ENCODE results near the gene DCP1B.

The DCP1B gene

DNA sequence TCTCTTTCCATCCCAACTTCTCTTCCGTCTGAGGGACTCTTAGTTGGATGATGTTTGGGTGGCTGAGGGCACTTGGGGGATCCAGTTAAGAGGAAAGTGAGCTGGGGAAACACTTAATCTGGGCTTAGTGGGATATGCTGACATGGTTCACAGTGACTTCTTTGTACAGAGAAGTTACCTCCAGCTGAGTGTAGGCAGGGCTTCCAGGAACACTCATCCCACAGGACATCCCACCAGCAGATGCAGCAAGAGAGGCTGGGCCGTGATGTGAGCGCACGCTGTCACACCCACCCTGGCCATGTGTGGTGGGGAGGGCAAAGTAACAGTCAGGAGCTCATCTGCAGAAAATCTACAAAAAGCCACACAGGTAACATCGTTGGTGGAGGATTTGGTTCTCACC, 85.0 kb downstream of the DCP1B start:
- no peak for DNase-seq (ENCODE audit: low read depth)

DNA sequence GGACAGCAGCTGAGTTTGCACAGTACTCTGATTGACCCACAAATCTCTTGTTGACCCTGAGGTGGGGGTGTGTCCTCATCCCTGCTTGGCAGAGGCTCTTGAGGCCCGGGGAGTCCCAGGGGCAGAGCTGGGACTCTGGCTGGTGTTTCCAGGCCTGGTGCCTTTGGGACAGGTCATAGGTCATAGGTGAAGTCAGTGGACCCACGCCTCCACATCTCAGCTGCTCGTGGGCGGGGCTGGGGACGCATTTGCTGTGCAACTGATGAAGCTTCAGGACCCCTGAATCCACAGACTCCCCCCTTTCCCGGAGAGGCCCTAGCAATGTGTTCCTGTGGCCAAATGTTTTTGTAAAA, 85.4 kb downstream of the DCP1B start:
- DNase-seq (ENCODE audit: low read depth) = no peak

DNA sequence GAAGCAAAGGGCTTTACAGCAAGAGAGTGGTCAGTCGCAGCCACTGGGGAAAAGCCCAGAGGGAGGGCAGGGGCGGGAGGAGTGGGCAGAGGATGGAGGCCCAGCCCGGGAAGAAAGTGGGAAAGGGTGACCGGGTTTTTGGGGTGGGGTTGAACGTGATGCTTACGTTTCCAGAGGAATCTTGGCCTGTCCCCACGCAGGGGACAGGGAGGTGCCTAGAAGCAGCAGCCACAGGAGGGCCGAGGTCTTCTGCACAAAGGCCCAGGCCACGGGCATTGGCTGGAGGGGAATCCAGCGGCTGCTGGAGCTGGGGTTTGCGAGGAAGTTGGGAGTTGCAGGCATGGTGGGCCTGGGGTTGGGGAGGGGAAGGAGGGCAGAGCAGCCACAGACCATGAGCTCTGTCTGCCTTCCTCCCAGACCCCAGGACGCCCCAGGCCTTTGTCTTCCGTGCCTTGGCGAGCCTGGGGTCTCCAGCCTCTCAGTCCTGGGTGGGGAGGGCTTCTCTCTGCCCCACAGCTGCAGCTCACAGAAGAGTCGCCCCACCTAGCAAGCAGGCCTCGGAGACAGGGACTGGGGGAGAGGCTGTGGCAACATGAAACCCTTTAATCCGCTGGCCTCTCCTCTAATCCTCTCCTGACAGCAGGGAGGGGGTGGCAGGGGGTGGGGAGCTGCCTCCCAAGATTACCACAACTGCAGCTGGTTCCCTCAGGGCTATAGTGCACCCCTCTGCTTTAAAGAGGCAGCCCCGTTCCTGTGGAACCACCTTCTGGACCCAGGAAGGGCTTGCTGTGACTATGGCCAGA, 86.0 kb downstream of the DCP1B start, which contains the start of gene CACNA2D4:
CACNA2D4 (minus strand) TSS at position 572 of the 803 bp plus-strand sequence; CDS start at position 393, 179 bp downstream.
- DNase-seq (ENCODE audit: low read depth) = no peak

DNA sequence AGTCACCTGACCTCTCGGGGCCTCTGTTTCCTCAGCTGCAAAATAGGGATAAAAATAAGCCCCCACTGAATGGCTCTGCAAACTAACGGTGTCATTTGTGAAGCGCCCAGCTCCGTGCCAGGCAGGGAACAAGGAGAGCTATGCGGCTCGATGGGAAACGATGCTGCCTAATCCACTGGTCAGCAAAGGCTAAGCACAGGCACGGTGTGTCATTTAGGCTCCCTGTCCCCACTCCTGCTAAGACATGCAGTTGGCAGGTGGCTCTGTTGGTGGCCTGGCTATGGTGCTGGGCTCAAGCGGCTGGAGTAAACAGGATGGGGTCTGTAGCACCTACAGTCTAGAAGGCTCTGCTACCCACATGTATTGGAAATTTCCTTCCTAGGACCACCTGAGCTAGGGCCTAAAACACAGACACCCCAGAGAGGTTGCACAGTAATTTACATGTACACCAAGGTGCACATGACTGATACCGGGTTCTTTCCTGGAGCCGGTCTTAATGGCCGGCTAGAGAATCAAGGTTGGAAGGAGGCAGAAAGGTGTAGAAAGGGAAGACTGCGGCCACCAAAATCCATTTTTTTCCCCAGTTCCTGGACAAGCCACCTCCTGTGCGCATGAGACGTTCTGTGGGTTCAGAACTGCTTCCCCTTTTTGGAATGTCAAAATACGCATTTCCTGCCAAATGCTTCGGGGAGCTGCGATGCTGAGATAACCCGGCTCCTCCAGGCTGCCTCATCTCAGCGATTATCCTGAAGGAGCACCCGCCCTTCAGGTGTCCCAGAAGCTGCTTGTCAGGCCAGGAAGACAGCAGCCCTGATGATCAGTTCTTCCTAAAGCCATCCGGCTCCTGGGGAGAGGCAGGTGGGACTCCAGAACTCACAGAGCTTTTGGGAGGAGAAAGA, 86.8 kb downstream of the DCP1B start:
- DNase-seq (ENCODE audit: low read depth) = no peak

DNA sequence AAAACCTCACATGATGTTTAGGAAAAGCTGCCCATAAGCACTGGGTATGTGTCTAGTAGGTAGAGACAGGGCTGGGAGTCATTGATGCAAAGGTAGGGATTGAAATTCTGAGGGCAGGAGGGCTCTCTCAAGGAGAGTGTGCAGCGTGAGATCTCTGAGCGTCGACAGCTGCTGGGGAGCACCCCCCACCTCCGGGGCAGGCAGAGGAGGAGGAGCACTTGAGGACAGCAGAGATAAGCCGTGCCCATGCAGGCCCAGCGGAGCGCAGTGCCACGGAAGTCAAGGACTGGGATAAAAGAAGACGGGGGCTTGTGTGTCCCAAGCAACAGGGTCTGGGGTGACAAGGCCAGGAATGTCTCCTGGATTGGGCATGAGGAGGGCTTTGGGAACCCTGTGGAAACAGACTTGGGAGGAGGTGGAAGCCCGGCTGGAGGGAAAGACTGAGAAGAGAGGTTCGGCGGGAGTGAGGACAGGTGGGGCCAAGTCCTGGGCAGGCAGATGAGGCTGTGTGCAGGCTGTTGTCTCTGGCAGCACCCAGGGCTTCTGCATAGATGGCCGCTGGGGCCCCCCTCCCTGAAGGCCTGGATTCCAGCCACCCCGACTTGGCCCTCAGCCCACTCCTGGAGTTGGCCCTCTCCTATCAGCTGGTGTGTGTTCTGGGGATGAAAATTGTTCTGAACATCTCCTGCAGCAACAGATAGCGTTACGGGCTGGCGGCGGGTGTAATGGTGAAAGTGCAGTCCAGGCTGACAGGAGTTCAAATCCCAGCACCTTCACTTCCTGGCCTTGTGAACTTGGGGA, 87.7 kb downstream of the DCP1B start:
- no peak for DNase-seq (ENCODE audit: low read depth)

DNA sequence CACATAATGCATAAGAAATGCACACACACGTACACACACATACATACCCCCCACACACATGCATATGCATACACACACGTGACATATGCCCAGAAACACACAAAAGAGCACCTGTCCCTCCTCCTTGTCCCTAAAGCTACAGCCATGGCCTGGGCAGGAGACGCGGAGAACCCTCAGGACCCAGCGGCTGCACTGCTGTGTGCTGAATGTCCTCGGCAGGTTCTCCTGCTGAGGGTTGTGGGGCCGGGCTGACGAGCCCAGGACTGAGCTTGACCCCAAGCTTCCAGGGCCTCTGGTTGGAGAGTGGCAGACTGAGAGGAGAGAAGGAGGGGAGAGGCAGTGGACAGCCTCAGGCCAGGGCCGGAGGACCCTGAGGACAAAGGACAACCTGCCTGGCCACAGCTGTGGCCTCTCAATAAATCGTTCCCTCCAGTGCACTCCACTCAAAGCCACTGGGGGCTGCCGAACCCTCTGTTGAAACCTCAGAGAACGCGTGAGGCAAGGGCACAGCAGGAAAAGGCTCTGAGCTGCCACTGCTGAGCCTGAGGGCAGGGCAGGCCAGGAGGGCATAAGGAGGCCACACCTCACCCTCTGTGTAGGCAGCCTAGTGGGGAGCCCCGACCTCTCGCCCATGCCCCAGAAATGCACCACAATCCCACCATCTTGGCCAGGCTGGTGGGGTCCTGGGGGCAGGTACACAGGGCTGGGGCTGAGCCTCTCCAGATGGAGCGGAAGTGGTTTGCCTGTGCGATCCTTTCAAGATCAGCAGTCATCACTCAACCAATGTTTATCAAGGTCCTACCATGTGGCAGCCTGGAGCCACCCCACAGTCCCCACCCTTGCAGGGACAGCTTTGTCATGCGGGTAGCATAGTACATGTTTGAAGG, 88.9 kb downstream of the DCP1B start:
- DNase-seq (ENCODE audit: low read depth) = no peak

DNA sequence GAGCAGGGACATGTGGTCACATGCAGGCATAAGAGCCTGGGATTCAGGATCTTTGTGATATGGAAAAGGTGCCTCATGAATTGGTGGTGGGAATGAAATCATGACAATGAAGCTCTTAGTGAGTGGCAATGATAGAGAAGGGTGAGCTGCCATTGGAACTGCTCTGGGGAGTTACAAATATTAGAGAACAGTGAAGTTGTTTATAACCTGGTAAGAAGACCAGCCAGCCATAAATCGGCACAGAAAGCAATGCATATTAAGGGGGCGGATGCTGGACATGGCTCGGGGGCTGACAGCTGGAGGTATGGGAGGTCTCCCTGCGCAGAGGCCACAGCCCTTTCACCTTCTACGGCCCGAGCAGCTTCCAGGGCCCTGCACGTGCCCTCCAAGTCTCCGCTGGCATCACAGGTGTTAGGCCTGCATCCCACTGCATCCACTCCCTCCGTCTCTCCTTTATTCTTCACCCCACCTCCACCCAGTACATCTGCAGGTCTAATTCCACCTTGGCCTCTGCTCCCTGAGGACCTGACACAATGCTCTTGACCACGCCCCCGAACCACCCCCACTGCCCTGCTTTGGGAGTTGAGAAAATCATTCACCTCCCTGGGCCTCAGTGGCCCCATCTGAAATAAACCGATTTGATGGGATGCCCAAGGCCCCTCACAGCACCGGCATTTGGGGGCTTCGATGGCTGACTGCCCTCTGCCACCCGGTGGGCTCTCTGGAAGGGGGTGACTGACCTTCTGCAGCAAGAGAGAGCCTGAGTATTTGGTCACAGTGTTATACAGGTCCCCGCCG, 89.9 kb downstream of the DCP1B start:
- DNase-seq (ENCODE audit: low read depth) = no peak

DNA sequence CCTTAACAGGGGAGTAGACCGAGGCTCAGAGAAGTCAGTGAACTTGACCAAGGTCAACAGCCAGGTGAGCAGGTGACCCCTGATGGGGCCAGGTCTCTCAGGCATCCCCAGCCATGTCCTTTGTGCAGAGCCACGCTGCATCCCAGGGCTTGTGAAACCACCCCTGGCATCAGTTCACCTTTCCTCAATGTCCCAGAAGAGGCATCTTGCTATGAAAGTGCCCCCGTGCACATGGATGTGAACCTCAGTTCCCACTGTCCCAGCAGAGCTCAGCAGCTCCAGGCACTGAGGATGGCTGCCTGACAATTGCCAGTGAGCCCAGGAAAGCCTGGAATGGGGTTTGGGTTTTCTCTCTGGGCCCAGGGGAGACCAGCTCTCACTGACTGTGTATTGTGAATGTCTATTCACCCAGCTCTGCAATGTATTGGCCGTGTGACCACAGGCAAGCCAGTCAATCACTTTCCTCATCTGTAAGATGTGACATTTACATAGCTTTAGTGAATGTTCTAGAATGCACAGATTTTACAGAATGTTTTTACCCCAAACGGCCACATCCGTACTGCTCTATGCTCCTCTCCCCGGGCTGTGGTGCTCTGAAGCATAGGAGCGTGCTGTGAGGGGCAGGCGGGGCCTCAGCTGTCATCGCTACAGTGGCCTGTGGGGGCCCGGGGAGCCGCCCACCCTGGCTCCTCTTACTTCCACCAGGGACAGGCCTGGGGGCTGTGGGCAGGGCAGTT, 90.7 kb downstream of the DCP1B start:
- DNase-seq (ENCODE audit: low read depth) = no peak

DNA sequence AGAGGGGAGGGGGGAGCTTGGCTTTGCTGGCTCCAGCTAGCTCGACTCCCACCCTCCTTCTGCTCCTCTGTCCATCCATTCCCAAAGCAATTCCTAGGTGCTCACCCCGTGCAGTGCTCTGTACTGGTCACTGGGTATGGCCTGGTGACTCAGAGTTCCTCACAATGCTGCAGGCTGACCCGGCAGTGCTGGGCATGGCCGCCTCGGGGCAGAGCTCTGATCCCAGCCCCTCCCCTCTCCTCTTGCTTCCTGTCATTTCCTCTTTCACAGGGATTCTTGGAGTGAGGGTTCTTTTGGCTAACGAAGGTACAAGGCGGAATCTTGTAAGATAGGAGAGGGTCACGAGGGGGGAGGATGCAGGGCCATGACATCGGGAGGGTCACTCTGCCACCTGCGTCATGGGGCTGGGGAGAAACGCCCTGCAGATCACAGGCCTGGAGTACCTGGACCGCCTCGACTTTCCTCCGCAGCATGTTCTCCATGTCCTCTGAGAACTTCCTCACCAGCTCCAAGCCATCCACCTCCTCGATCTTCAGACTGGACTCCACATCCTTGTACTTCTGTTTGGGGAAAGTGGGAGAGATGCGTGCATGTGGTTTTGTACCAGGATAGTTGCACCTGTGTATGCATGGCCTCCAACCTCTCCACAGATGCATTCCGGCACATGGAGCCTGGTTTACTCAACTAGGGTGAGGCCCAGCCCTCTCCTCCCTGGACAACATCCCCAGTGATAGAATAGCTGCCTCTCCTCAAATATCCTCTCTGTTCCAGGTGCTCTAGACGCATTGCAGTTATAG, 91.5 kb downstream of the DCP1B start:
- DNase-seq (ENCODE audit: low read depth) = no peak

DNA sequence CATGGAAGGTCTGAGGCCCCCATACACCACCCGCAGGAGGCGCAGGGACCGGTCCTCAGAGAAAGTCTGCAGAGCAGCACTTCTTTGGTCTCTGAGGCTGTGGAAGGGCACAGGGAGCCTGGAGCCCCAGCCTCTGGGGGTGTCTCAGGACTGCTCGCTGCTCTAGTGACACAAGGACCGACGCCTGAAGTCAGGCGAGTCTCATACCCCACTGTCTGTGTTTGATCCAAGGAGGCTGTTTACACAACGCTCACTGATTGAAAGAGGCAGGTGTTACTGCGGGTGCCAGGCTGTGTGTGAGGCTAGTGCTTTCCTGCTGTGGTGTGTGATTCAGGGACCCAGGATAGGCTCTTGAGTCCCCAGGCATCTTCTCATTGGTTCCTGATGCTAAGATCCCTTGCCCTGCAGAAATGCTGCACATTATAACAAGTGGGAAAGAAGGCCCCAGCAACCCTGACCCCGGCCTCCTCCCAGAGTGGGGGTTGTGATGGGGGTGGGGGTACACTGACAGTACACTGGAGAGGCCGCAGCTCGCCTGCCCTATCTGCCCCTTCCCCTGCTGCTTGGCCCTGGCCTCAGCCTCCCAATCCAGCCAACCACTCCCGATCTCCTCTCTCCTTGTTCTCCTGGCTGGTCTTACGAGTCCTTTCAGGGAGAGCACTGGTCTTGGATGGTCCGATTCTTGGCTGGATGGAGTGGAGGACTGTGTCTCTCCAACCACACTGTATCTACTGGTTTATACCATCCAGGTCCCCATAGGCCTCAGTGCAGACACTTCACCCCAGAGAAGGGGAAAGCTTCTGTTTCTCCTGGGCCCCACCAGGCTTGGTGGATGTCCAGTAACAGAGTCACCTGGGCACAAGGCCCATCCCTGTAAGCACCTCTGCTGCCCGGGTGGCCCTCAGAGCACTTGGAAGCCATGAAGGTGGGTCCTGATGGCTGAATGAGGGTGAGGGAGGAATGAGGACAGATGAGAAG, 92.4 kb downstream of the DCP1B start:
- no peak for DNase-seq (ENCODE audit: low read depth)

DNA sequence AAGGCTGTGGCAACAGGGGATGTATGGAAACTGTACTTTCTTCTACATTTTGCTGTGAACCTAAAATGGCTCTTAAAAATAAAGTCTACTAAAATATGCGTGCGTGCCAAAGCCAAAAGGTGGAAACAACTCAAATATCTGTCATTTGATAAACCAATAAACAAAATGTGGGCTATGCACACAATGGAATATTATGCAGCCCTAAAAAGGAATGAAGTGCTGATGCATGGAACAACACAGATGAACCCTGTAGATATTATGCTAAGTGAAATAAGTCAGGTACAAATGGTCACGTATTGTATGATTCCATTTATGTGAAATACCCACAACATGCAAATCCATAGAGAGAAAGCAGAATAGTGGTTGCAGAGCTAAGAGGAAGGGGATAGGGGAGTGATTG, 93.8 kb downstream of the DCP1B start:
- no peak for DNase-seq (ENCODE audit: low read depth)

DNA sequence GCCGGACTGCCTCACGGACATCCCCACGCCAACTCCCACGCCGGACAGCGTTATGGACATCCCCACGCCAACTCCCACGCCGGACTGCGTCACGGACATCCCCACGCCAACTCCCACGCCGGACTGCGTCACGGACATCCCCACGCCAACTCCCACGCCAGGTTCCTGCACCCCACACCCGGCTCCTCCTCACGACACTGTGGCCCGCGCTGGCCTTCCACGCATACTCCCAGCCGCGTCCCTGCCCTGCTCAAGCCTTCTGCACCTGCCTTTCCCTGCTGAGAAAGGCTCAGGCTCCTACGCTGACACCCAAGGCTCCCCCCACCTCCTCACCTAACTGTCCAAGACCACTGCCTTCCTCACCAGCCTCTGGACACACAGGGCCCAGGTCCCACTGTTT, 95.5 kb downstream of the DCP1B start:
- DNase-seq (ENCODE audit: low read depth) = no peak

DNA sequence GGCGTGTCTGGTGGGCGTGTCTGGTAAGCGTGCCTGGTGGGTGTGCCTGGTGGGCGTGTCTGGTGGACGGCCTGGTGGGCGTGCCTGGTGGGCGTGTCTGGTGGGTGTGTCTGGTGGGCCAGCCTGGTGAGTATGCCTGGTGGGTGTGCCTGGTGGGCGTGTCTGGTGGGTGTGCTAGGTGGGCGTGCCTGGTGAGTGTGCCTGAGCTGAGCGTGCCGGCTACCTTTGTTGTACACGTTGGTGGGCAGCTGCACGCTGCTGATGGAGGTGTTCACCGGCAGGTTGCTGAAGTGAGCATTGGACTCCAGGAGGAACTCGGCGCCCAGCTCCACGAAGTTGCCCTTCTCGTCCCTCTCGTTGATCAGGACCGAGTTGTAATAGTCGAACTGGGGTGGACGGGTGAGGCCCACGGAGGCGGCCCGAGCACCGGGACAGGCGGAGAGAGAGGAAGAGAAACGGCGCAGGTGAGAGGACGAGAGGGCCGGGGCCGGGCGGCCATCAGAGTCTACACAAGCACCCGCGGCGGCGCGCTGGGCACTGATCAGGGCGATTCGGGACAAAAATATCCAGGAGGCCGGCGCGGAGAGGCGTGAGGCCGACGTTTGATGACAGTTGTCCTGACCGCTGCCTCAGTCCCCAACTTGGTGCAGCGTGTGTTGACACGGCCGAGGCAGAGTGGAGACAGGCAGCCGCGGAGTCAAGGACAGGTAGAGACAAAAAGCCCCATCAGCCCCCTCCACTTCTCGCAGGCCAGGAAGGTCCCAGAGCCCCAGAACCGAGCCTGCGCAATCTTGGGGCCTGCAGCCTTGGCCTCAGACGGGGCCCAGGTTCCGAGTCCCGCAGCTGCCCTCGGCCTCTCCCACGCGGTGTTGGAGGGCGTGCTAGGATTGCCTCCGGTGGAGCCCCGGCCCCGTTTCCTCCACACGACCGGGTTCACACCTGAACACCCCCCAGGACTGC, 96.3 kb downstream of the DCP1B start:
- DNase-seq (ENCODE audit: low read depth) = no peak

DNA sequence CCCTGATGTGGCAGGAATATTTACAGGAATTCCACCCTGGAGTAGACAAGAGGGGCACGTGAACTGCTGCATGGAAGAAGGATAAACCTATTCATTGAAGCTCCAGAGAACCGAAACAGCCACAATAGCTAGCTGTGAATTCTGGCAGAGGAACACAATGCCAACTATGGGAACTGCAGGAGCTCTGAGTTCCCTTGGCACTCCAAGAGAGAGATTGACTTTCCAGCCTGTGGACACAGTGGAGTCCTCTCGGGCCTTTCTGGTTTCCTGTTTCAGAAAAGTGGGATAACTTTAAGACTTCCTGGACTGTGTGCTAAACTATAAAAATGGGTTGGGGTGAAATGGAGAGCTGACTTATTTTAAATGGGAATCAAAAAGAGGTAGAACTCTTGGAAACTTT, 97.7 kb downstream of the DCP1B start:
- no peak for DNase-seq (ENCODE audit: low read depth)

DNA sequence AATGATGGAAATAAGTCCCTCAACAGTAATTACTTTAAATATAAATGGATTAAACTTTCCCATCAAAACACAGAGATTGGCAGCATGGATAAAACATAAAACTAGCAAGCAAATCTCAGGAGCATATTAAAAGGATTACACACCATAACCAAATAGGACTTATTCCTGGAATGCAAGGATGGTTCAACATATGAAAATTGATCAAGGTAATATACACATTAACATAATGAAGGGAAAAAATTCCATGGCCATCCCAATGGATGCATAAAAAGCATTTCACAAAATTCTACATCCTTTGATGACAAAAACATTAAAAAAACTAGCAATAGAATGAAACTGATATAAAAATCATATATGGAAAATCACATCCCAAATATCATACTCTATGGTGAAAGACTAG, 99.4 kb downstream of the DCP1B start:
- DNase-seq (ENCODE audit: low read depth) = no peak

DNA sequence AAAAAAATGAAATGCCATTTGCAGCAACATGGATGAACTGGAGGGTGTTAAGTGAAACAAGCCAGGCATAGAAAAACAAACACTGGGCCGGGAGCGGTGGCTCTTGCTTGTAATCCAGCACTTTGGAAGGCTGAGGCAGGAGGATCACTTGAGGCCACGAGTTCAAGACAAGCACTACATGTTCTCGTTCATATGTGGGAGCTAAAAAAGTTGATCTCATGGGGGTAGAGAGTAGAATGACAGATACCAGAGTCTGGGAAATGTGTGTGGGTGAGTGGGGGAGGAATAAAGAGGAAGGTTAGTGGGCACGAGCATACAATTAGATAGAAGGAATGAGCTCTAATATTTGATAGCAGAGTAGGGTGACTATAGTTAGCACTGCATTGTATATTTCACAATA, 107.3 kb downstream of the DCP1B start:
- DNase-seq (ENCODE audit: low read depth) = no peak
